ENCODE measurements around the gene RASSF7. TPM values are rescaled to one million over a fixed set of nuclear protein-coding genes. Genes with fewer than 3 reads are reported as not detected.

Gene RASSF7
- total RNA-seq, 1 experiment from 2014 or later: 32.5 TPM

DNA sequence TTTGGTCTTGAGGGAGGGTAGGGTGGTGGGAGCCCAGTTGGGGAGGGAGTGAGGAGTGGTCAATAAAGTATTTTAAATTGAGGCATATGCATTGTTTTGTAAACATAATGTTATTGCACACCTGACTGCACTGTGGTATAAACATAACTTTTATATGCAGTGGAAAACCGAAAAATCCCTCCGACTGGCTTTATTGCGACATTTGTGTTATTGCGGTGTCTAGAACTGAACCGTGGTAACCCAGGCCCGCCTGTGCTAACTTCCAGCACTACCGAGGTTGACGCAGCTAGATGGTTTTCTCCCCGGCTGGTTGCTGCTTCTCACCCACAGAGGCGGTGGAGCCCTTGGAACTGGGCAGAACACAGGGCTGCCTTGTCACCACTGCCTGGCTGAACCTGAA is 46.2 kb upstream of the RASSF7 start:
- H3K4me1 Mint-ChIP-seq: no peaks in the 10 kb centered on the region; the same call in 1 of the 2 replicates
- ChIA-PET CTCF (no interaction called here), POLR2A (no interaction called here)
- ATAC-seq (no peak), DNase-seq (ENCODE audit: low spot score) (no peak)
- peaks cover 21% of the 10 kb centered on the region for H3K9me3 Mint-ChIP-seq
- no peak for TF ChIP-seq OVOL2 (CRISPR knock-in tag; IDR thresholded peaks at IDR 0.05; ENCODE audit: borderline replicate concordance)
- TF ChIP-seq, protein P1, sequence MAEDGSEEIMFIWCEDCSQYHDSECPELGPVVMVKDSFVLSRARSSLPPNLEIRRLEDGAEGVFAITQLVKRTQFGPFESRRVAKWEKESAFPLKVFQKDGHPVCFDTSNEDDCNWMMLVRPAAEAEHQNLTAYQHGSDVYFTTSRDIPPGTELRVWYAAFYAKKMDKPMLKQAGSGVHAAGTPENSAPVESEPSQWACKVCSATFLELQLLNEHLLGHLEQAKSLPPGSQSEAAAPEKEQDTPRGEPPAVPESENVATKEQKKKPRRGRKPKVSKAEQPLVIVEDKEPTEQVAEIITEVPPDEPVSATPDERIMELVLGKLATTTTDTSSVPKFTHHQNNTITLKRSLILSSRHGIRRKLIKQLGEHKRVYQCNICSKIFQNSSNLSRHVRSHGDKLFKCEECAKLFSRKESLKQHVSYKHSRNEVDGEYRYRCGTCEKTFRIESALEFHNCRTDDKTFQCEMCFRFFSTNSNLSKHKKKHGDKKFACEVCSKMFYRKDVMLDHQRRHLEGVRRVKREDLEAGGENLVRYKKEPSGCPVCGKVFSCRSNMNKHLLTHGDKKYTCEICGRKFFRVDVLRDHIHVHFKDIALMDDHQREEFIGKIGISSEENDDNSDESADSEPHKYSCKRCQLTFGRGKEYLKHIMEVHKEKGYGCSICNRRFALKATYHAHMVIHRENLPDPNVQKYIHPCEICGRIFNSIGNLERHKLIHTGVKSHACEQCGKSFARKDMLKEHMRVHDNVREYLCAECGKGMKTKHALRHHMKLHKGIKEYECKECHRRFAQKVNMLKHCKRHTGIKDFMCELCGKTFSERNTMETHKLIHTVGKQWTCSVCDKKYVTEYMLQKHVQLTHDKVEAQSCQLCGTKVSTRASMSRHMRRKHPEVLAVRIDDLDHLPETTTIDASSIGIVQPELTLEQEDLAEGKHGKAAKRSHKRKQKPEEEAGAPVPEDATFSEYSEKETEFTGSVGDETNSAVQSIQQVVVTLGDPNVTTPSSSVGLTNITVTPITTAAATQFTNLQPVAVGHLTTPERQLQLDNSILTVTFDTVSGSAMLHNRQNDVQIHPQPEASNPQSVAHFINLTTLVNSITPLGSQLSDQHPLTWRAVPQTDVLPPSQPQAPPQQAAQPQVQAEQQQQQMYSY (CRISPR knock-in tag; IDR thresholded peaks at IDR 0.05): no peak
- TF ChIP-seq, protein P2, sequence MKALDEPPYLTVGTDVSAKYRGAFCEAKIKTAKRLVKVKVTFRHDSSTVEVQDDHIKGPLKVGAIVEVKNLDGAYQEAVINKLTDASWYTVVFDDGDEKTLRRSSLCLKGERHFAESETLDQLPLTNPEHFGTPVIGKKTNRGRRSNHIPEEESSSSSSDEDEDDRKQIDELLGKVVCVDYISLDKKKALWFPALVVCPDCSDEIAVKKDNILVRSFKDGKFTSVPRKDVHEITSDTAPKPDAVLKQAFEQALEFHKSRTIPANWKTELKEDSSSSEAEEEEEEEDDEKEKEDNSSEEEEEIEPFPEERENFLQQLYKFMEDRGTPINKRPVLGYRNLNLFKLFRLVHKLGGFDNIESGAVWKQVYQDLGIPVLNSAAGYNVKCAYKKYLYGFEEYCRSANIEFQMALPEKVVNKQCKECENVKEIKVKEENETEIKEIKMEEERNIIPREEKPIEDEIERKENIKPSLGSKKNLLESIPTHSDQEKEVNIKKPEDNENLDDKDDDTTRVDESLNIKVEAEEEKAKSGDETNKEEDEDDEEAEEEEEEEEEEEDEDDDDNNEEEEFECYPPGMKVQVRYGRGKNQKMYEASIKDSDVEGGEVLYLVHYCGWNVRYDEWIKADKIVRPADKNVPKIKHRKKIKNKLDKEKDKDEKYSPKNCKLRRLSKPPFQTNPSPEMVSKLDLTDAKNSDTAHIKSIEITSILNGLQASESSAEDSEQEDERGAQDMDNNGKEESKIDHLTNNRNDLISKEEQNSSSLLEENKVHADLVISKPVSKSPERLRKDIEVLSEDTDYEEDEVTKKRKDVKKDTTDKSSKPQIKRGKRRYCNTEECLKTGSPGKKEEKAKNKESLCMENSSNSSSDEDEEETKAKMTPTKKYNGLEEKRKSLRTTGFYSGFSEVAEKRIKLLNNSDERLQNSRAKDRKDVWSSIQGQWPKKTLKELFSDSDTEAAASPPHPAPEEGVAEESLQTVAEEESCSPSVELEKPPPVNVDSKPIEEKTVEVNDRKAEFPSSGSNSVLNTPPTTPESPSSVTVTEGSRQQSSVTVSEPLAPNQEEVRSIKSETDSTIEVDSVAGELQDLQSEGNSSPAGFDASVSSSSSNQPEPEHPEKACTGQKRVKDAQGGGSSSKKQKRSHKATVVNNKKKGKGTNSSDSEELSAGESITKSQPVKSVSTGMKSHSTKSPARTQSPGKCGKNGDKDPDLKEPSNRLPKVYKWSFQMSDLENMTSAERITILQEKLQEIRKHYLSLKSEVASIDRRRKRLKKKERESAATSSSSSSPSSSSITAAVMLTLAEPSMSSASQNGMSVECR (CRISPR knock-in tag; IDR thresholded peaks at IDR 0.05; ENCODE audit: borderline replicate concordance): no peak
- H3K4me3 Mint-ChIP-seq: no peak overlapping the region
- H3K27me3 Mint-ChIP-seq (ENCODE audit: low read depth): peaks cover 7% of the 10 kb centered on the region
- peaks cover 40% of the 10 kb centered on the region for H3K36me3 Mint-ChIP-seq
- H3K27ac Mint-ChIP-seq: no peak overlapping the region

DNA sequence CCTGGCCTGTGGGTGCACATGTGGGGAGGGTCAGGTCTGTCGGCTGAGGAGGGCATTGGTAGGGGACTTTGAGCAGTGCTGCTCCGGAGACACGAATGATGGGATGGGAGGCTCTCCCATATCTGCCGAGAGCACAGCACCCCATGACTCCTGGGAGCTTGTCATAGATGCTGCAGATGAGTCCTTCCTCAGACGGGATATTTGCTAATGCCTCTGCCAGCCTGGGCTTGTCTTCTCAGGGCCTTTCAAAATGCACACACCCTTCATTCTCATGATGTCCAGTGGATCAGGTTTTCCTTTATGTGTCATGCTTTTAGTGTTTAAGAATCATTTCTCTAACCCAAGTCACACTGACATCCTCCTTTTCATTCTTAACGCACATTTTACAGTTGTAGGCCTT is 45.6 kb upstream of the RASSF7 start:
- CTCF ChIA-PET: no interaction called here
- Mint-ChIP-seq H3K4me1 (no peaks in the 10 kb centered on the region; the same call in 1 of the 2 replicates), H3K27ac (no peak overlapping the region), H3K27me3 (ENCODE audit: low read depth) (peaks cover 7% of the 10 kb centered on the region), H3K36me3 (peaks cover 36% of the 10 kb centered on the region), H3K4me3 (no peak overlapping the region), H3K9me3 (peaks cover 21% of the 10 kb centered on the region)
- POLR2A ChIA-PET: no interaction called here
- DNase-seq (ENCODE audit: low spot score) (no peak), ATAC-seq (no peak)
- TF ChIP-seq GTF2I (CRISPR knock-in tag; conservative IDR thresholded peaks at IDR 0.05): no peak

DNA sequence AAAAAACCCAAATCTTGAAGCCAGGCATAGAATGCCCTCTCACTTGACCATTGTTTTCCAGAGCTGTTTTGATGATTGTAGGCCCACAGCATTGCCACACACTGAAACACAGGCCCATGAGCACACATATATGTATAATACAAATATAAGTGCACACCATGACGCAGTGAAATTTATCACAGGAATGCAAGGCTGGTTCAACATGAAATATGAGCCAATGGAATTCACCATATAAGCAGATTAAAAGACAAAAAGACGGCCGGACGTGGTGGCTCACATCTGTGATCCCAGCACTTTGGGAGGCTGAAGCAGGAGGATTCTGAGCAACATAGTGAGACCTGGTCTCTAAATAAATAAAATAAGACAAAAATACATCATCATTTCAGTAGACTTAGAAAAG is 44.4 kb upstream of the RASSF7 start:
- TF ChIP-seq NFATC4 (CRISPR knock-in tag; IDR thresholded peaks at IDR 0.05): no peak
- TF ChIP-seq, protein P3, sequence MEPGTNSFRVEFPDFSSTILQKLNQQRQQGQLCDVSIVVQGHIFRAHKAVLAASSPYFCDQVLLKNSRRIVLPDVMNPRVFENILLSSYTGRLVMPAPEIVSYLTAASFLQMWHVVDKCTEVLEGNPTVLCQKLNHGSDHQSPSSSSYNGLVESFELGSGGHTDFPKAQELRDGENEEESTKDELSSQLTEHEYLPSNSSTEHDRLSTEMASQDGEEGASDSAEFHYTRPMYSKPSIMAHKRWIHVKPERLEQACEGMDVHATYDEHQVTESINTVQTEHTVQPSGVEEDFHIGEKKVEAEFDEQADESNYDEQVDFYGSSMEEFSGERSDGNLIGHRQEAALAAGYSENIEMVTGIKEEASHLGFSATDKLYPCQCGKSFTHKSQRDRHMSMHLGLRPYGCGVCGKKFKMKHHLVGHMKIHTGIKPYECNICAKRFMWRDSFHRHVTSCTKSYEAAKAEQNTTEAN (CRISPR knock-in tag; IDR thresholded peaks at IDR 0.05): no peak
- no peak for TF ChIP-seq ELF4 (CRISPR knock-in tag; IDR thresholded peaks at IDR 0.05; ENCODE audit: low read depth)
- TF ChIP-seq ZNF396 (CRISPR knock-in tag; IDR thresholded peaks at IDR 0.05; ENCODE audit: borderline replicate concordance): no peak
- TF ChIP-seq NR3C1 (CRISPR knock-in tag; conservative IDR thresholded peaks at IDR 0.05; ENCODE audit: low read depth): no peak
- no peak for TF ChIP-seq JUN (CRISPR knock-in tag; IDR thresholded peaks at IDR 0.05)
- no peak for TF ChIP-seq NR2C2 (CRISPR knock-in tag; IDR thresholded peaks at IDR 0.05)
- TF ChIP-seq, protein P4, sequence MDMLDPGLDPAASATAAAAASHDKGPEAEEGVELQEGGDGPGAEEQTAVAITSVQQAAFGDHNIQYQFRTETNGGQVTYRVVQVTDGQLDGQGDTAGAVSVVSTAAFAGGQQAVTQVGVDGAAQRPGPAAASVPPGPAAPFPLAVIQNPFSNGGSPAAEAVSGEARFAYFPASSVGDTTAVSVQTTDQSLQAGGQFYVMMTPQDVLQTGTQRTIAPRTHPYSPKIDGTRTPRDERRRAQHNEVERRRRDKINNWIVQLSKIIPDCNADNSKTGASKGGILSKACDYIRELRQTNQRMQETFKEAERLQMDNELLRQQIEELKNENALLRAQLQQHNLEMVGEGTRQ (CRISPR knock-in tag; IDR thresholded peaks at IDR 0.05): no peak
- TF ChIP-seq CREB1 (CRISPR knock-in tag; IDR thresholded peaks at IDR 0.05): no peak
- no peak for TF ChIP-seq FOXK1 (CRISPR knock-in tag; IDR thresholded peaks at IDR 0.05)
- TF ChIP-seq, protein P2 (CRISPR knock-in tag; IDR thresholded peaks at IDR 0.05; ENCODE audit: borderline replicate concordance): no peak
- H3K4me3 Mint-ChIP-seq: no peak overlapping the region
- POLR2A ChIA-PET: no interaction called here
- H3K27ac Mint-ChIP-seq: no peak overlapping the region
- H3K4me1 Mint-ChIP-seq: no peaks in the 10 kb centered on the region; the same call in 1 of the 2 replicates
- peaks cover 40% of the 10 kb centered on the region for H3K36me3 Mint-ChIP-seq
- ATAC-seq (no peak), DNase-seq (ENCODE audit: low spot score) (no peak)
- peaks cover 7% of the 10 kb centered on the region for H3K27me3 Mint-ChIP-seq (ENCODE audit: low read depth)
- peaks cover 24% of the 10 kb centered on the region for H3K9me3 Mint-ChIP-seq
- CTCF ChIA-PET: no interaction called here
